Measurements from ENCODE around the gene MYH11. TPM values are rescaled to one million over a fixed set of nuclear protein-coding genes. Genes with fewer than 3 reads are reported as not detected.
A peak's percentile ranks its signal among the peaks of the same experiment; 100 is the strongest.

MYH11 gene
- polyA plus RNA-seq, 1 donor (not counting 4 experiments of a cell fraction or from before 2014, with no cell fraction given): not detected

- FAIRE-seq (no peak), DNase-seq (ENCODE audit: low read depth, low spot score) (no peak)
- TF ChIP-seq CTCF (optimal IDR thresholded peaks at IDR 0.05 in 1 of 3, IDR thresholded peaks at IDR 0.05 in 1 of 3, conservative IDR thresholded peaks at IDR 0.05 in 1 of 3; ENCODE audit: extremely low read depth in 1 of 3, insufficient read depth in 2 of 3, low read length in 3 of 3) (no peak), EZH2 (IDR thresholded peaks at IDR 0.05; ENCODE audit: low read length) (no peak)
- peak overlapping the region; percentile 81 for H3K9ac ChIP-seq (ENCODE audit: control insufficient read depth, extremely low read depth, insufficient read depth, low read length)
- no peaks in the 10 kb centered on the region for H3K79me2 ChIP-seq (ENCODE audit: control insufficient read depth, insufficient read depth, low read length)
- H3K27me3 ChIP-seq (ENCODE audit: control insufficient read depth, extremely low read depth, insufficient read depth, low read length): no peaks in the 10 kb centered on the region
- no peaks in the 10 kb centered on the region for H4K20me1 ChIP-seq (ENCODE audit: control insufficient read depth, extremely low read depth, insufficient read depth, low read length)
- dilution Hi-C loops (cut with MboI; ENCODE audit: extremely low pct_ligation_motif_present, low sequenced_read_pairs): no loop called here
- H3K9me1 ChIP-seq (ENCODE audit: control insufficient read depth, extremely low read depth, insufficient read depth, low read length): no peaks in the 10 kb centered on the region
- H3K36me3 ChIP-seq (ENCODE audit: control insufficient read depth in 2 of 2, extremely low read depth in 1 of 2, insufficient read depth in 2 of 2, low read length in 2 of 2): no peaks in the 10 kb centered on the region
- no peak overlapping the region for H2AFZ ChIP-seq (ENCODE audit: control insufficient read depth, low read length)
- H3K27ac ChIP-seq (ENCODE audit: control insufficient read depth, insufficient read depth, low read length): peak overlapping the region; percentile 100
- H3K9me3 ChIP-seq (ENCODE audit: control insufficient read depth, low read depth, low read length): no peaks in the 10 kb centered on the region
- H3K4me2 ChIP-seq (ENCODE audit: control insufficient read depth, extremely low read depth, insufficient read depth, low read depth, low read length): peak overlapping the region; percentile 71
- peaks cover 39% of the 10 kb centered on the region for H3K4me1 ChIP-seq (ENCODE audit: control insufficient read depth, extremely low read depth, insufficient read depth, low read length)
- peak overlapping the region in 2 of 3 experiments; percentile 22 to 34 for H3K4me3 ChIP-seq (ENCODE audit: control insufficient read depth in 2 of 3, extremely low read depth in 1 of 3, insufficient read depth in 2 of 3, low read depth in 1 of 3, low read length in 3 of 3)
Observed at GRCh38 chr16:15900357-15900756, 43.5 kb upstream of the MYH11 start.

- DNase-seq (ENCODE audit: low read depth, low spot score) (peak; percentile 99), FAIRE-seq (peak; percentile 97)
- no peaks in the 10 kb centered on the region for H3K79me2 ChIP-seq (ENCODE audit: control insufficient read depth, insufficient read depth, low read length)
- peak overlapping the region; percentile 83 for H2AFZ ChIP-seq (ENCODE audit: control insufficient read depth, low read length)
- TF ChIP-seq EZH2 (IDR thresholded peaks at IDR 0.05; ENCODE audit: low read length): no peak
- TF ChIP-seq CTCF (optimal IDR thresholded peaks at IDR 0.05 in 1 of 3, IDR thresholded peaks at IDR 0.05 in 1 of 3, conservative IDR thresholded peaks at IDR 0.05 in 1 of 3; ENCODE audit: extremely low read depth in 1 of 3, insufficient read depth in 2 of 3, low read length in 3 of 3): peak in 1 of 3 experiments; percentile 3
- no peaks in the 10 kb centered on the region for H4K20me1 ChIP-seq (ENCODE audit: control insufficient read depth, extremely low read depth, insufficient read depth, low read length)
- peak overlapping the region; percentile 81 for H3K9ac ChIP-seq (ENCODE audit: control insufficient read depth, extremely low read depth, insufficient read depth, low read length)
- H3K36me3 ChIP-seq (ENCODE audit: control insufficient read depth in 2 of 2, extremely low read depth in 1 of 2, insufficient read depth in 2 of 2, low read length in 2 of 2): no peaks in the 10 kb centered on the region
- H3K4me3 ChIP-seq (ENCODE audit: control insufficient read depth in 2 of 3, extremely low read depth in 1 of 3, insufficient read depth in 2 of 3, low read depth in 1 of 3, low read length in 3 of 3): peak overlapping the region in 2 of 3 experiments; percentile 1 to 44
- H3K4me1 ChIP-seq (ENCODE audit: control insufficient read depth, extremely low read depth, insufficient read depth, low read length): peaks cover 46% of the 10 kb centered on the region
- H3K9me1 ChIP-seq (ENCODE audit: control insufficient read depth, extremely low read depth, insufficient read depth, low read length): no peaks in the 10 kb centered on the region
- H3K27ac ChIP-seq (ENCODE audit: control insufficient read depth, insufficient read depth, low read length): peak overlapping the region; percentile 100
- H3K4me2 ChIP-seq (ENCODE audit: control insufficient read depth, extremely low read depth, insufficient read depth, low read depth, low read length): peak overlapping the region; percentile 71
- dilution Hi-C loops (cut with MboI; ENCODE audit: extremely low pct_ligation_motif_present, low sequenced_read_pairs): loop anchor here (25.0 kb wide), 1 partner anchor 88 kb away; no protein-coding TSS in a partner anchor
- H3K9me3 ChIP-seq (ENCODE audit: control insufficient read depth, low read depth, low read length): no peaks in the 10 kb centered on the region
- no peaks in the 10 kb centered on the region for H3K27me3 ChIP-seq (ENCODE audit: control insufficient read depth, extremely low read depth, insufficient read depth, low read length)
Observed at GRCh38 chr16:15899538-15900100, 42.8 kb upstream of the MYH11 start.
